T follicular helper cell (primary cell): Measurements from ENCODE around the gene SART3.
A peak's percentile ranks its signal among the peaks of the same experiment; 100 is the strongest.

Source experiments
- DNase-seq: peaks from one replicate; pipeline ENCODE4 v3.0.0-alpha.2; 2020; ENCODE audit warnings: low read depth

Gene SART3

GRCh38 chr12:108523365-108523764, 37.6 kb downstream of the SART3 start:
- no peak for DNase-seq

- no peak for DNase-seq
These were observed 41.4 kb downstream of the SART3 start for GRCh38 chr12:108519558-108519957.

GRCh38 chr12:108518716-108519496, 42.1 kb downstream of the SART3 start:
- no peak for DNase-seq

GRCh38 chr12:108518101-108518715, 42.8 kb downstream of the SART3 start:
- no peak for DNase-seq

GRCh38 chr12:108517288-108518100, 43.5 kb downstream of the SART3 start:
- no peak for DNase-seq

- no peak for DNase-seq
These were observed 44.3 kb downstream of the SART3 start for GRCh38 chr12:108516511-108517275.

GRCh38 chr12:108515916-108516315, 45.1 kb downstream of the SART3 start:
- DNase-seq = no peak

GRCh38 chr12:108514973-108515814, 45.8 kb downstream of the SART3 start, which contains the start of gene FICD:
FICD (plus strand) TSS chr12:108515277; CDS start chr12:108516973, 1,696 bp downstream.
- DNase-seq = peak; percentile 99

- DNase-seq = no peak
These were observed 46.5 kb downstream of the SART3 start for GRCh38 chr12:108514468-108514972.

GRCh38 chr12:108511633-108512540, 49.1 kb downstream of the SART3 start:
- peak; percentile 66 for DNase-seq

- no peak for DNase-seq
These were observed 50.1 kb downstream of the SART3 start for GRCh38 chr12:108510836-108511235.

- DNase-seq = no peak
These were observed 51.2 kb downstream of the SART3 start for GRCh38 chr12:108509806-108510205.

GRCh38 chr12:108507971-108508642, 52.9 kb downstream of the SART3 start:
- DNase-seq = no peak

GRCh38 chr12:108505129-108505528, 55.8 kb downstream of the SART3 start:
- no peak for DNase-seq

GRCh38 chr12:108502922-108503321, 58.1 kb downstream of the SART3 start:
- no peak for DNase-seq

- DNase-seq = no peak
These were observed 62.8 kb downstream of the SART3 start for GRCh38 chr12:108498136-108498535.

- DNase-seq = no peak
These were observed 65.0 kb downstream of the SART3 start for GRCh38 chr12:108495823-108496579.

GRCh38 chr12:108495054-108495453, 65.9 kb downstream of the SART3 start:
- DNase-seq = no peak
